Fibroblast of villous mesenchyme (primary cell): Measurements from ENCODE around the gene CERS4. TPM values are rescaled to one million over a fixed set of nuclear protein-coding genes. Genes with fewer than 3 reads are reported as not detected.
"Not testable (repeated sequence)": the region's sequence is repeated elsewhere in the genome, so short reads cannot be mapped to it uniquely, and the experiment has no call there.

Source experiments
- DNase-seq: peaks from one replicate; pipeline ENCODE4 v3.0.0-alpha.2; 2010; ENCODE audit warnings: low read depth
- H3K4me3 ChIP-seq: 2 replicates; pipeline ENCODE4 v1.5.1; 2011; ENCODE audit warnings: low read depth, mild to moderate bottlenecking, low read length
- total RNA-seq: library from RNA; depleted of rRNA; stranded (reverse); fragments of >200 nt; gene quantifications from 2 replicates; pipeline ENCODE4 v1.2.3, GENCODE V29; 2012
- TF ChIP-seq, protein P1 (sequence below): IDR thresholded peaks from 2 replicates; pipeline ENCODE4 v1.5.1; 2012; ENCODE audit warnings: low read depth, mild to moderate bottlenecking, low read length; ENCODE audit not compliant: insufficient read depth

CERS4 gene
- total RNA-seq, 1 donor: 6.0 TPM

DNA sequence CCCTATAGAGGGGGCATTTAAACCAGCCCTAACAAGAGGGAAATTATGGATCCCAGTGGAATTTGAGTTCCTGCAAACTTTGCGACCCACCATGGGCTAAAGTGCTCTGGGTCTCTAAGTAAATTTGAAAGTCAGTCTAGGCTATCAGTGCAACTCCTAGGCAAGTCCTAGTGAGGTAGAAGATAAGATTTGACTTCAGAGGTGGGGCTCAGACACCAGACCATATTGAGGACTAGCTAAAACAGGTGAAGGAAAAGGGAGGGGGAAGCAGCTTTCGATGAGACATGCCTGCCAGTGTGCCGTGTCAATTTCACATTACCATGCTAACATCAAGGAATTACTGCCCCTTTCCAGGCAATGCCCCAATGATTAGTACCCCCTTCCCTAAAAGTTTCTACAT is 60.6 kb downstream of the CERS4 start:
- TF ChIP-seq, protein P1, sequence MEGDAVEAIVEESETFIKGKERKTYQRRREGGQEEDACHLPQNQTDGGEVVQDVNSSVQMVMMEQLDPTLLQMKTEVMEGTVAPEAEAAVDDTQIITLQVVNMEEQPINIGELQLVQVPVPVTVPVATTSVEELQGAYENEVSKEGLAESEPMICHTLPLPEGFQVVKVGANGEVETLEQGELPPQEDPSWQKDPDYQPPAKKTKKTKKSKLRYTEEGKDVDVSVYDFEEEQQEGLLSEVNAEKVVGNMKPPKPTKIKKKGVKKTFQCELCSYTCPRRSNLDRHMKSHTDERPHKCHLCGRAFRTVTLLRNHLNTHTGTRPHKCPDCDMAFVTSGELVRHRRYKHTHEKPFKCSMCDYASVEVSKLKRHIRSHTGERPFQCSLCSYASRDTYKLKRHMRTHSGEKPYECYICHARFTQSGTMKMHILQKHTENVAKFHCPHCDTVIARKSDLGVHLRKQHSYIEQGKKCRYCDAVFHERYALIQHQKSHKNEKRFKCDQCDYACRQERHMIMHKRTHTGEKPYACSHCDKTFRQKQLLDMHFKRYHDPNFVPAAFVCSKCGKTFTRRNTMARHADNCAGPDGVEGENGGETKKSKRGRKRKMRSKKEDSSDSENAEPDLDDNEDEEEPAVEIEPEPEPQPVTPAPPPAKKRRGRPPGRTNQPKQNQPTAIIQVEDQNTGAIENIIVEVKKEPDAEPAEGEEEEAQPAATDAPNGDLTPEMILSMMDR: no peak

GRCh38 chr19:8276508-8276907 is 67.3 kb downstream of the CERS4 start:
- DNase-seq, H3K4me3 ChIP-seq: not testable (repeated sequence)

More for the DNA sequence above, 60.6 kb downstream of the CERS4 start:
- H3K4me3 ChIP-seq: no peak overlapping the region
- no peak for DNase-seq

GRCh38 chr19:8291337-8291736 is 82.2 kb downstream of the CERS4 start:
- not testable (repeated sequence) for DNase-seq, H3K4me3 ChIP-seq

DNA sequence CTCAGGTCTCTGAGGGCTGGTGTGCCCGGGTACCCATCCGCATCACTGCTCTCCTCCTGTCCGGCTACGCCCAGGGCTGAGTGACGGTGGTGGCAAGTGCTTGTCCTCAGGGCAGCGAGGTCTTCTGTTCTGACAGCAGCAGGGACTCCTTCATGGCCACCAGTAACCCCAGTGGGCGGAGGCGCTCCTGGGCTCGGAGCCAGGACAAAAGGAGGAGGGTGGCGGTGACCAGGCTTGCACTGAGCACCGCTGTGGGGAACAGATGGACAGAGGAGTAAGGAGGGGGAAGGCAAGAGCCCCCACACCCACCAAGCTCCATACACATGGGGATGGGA is 93.2 kb downstream of the CERS4 start:
- TF ChIP-seq, protein P1: no peak
- H3K4me3 ChIP-seq: no peak overlapping the region
- DNase-seq: no peak

- TF ChIP-seq, protein P1: no peak
- no peak for DNase-seq
- H3K4me3 ChIP-seq: no peak overlapping the region
Observed at GRCh38 chr19:8302734-8303133, 93.6 kb downstream of the CERS4 start.

DNA sequence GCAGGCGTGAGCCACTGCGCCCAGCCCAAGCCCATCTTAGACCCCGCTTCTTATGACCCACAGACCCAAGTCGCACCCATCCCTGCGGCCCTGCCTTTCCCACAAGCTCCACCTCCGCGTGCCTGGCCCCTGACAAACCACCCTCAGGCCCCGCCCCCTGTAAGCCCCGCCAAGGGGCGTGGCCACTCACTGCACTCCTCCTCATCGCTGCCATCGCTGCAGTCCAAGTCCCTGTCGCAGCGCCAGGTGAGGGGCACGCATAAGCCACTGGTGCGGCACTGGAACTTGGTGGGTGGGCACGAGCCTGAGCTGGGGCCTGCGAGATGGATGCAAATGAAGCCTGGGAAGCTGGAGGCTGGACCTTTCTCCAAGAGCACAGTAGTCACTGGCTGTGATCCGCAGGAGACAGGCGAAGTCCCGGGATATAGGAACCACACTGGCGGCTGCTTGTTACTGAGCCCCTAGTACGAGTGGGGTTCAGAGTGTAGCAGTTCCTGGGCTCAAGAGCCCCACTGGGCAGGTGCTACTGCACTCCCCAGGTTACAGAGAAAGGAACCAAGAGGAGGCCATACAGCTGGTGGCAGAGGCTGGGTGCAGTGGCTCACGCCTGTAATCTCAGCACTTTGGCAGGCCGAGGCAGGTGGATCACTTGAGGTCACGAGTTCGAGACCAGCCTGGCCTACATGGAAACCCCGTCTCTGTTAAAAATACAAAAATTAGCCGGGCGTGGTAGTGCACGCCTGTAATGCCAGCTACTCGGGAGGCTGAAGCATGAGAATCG is 95.9 kb downstream of the CERS4 start:
- no peak for DNase-seq
- TF ChIP-seq, protein P1: no peak
- no peak overlapping the region for H3K4me3 ChIP-seq

GRCh38 chr19:8305798-8306197 is 96.6 kb downstream of the CERS4 start:
- no peak overlapping the region for H3K4me3 ChIP-seq
- TF ChIP-seq, protein P1: no peak

More at GRCh38 chr19:8305798-8306197, 96.6 kb downstream of the CERS4 start:
- DNase-seq: no peak
